AG04450 (cell line): ENCODE measurements around the gene MYL5. TPM values are rescaled to one million over a fixed set of nuclear protein-coding genes. Genes with fewer than 3 reads are reported as not detected.

ENCODE experiments used
- CTCF ChIA-PET: fragments of 300-600, 350-600 bp; formaldehyde crosslinking; extraction: SDS; loops from one replicate; lab custom pipeline; 2022; ENCODE audit warnings: antibody characterized with exemption, inconsistent platforms; lab: Charles Lee
- POLR2A ChIA-PET: fragments of 350-600 bp; formaldehyde crosslinking; extraction: SDS; loops from one replicate; lab custom pipeline; 2021; ENCODE audit warnings: antibody characterized with exemption, inconsistent platforms; lab: Yijun Ruan, JAX
- DNase-seq: peaks from one replicate; pipeline ENCODE4 v3.0.0-alpha.2; 2011; ENCODE audit warnings: low read depth, low spot score
- H3K27ac ChIP-seq: one replicate; pipeline ENCODE4 v1.5.1; 2012; ENCODE audit warnings: low read depth, low read length, control low read depth
- H3K27me3 ChIP-seq: one replicate; pipeline ENCODE4 v1.6.0; 2012; ENCODE audit warnings: low read length; ENCODE audit not compliant: control insufficient read depth, insufficient read depth
- H3K4me3 ChIP-seq: 2 replicates; pipeline ENCODE4 v1.5.1; 2011; ENCODE audit warnings: mild to moderate bottlenecking, low read depth, low read length, control low read depth
- H3K9me3 ChIP-seq: 2 replicates; pipeline ENCODE4 v1.5.1; 2012; ENCODE audit warnings: low read length; ENCODE audit not compliant: control insufficient read depth, insufficient read depth
- CTCF ChIP-seq: IDR thresholded peaks from 2 replicates; pipeline ENCODE4 v1.5.1; 2011; ENCODE audit warnings: low read depth, low read length, control low read depth, inconsistent platforms
- polyA plus RNA-seq: library from polyadenylated mRNA; depleted of rRNA; stranded (reverse); fragments of >200 nt; gene quantifications from 2 replicates; pipeline ENCODE4 v1.2.3, GENCODE V29; 2011

Gene MYL5
- polyA plus RNA-seq, 1 experiment, result 12.3 TPM

GRCh38 chr4:712093-712492 lies 37.8 kb downstream of the MYL5 start:
- H3K27me3 ChIP-seq, result no peaks in the 10 kb centered on the region
- ChIA-PET CTCF (no interaction called here), POLR2A (no interaction called here)
- TF ChIP-seq CTCF, result no peak
- H3K9me3 ChIP-seq, result peaks cover 7% of the 10 kb centered on the region; the same call in 1 of the 2 replicates
- no peak overlapping the region for H3K4me3 ChIP-seq
- H3K27ac ChIP-seq, result no peak overlapping the region
- DNase-seq, result no peak

GRCh38 chr4:712916-713632 lies 38.7 kb downstream of the MYL5 start:
- ChIA-PET POLR2A (no interaction called here), CTCF (interaction anchor here (0.7 kb wide), 1 partner anchor 34 kb away, joined by 3 read pairs; no protein-coding TSS in a partner anchor)
- Histone ChIP-seq H3K9me3 (peaks cover 7% of the 10 kb centered on the region; the same call in 1 of the 2 replicates), H3K4me3 (no peak overlapping the region), H3K27me3 (no peaks in the 10 kb centered on the region), H3K27ac (no peak overlapping the region)
- DNase-seq, result no peak
- TF ChIP-seq CTCF, result no peak

- Histone ChIP-seq H3K4me3 (no peak overlapping the region), H3K27ac (no peak overlapping the region), H3K9me3 (peaks cover 11% of the 10 kb centered on the region; the same call in 1 of the 2 replicates), H3K27me3 (no peaks in the 10 kb centered on the region)
- CTCF ChIA-PET, result interaction anchor here (0.7 kb wide), 1 partner anchor 35 kb away, joined by 3 read pairs; no protein-coding TSS in a partner anchor
- no peak for DNase-seq
- TF ChIP-seq CTCF, result no peak
- POLR2A ChIA-PET, result no interaction called here
Observed at GRCh38 chr4:714087-714486, 39.7 kb downstream of the MYL5 start.

- no peak for TF ChIP-seq CTCF
- CTCF ChIA-PET, result no interaction called here
- no peaks in the 10 kb centered on the region for H3K27me3 ChIP-seq
- H3K9me3 ChIP-seq, result peaks cover 38% of the 10 kb centered on the region
- DNase-seq, result no peak
- no peak overlapping the region for H3K27ac ChIP-seq
- POLR2A ChIA-PET, result no interaction called here
- H3K4me3 ChIP-seq, result no peak overlapping the region
Observed at GRCh38 chr4:717601-718320, 43.4 kb downstream of the MYL5 start.

GRCh38 chr4:718460-718859 lies 44.1 kb downstream of the MYL5 start:
- no peak for TF ChIP-seq CTCF
- ChIA-PET POLR2A (no interaction called here), CTCF (no interaction called here)
- Histone ChIP-seq H3K27ac (no peak overlapping the region), H3K9me3 (peaks cover 38% of the 10 kb centered on the region), H3K4me3 (no peak overlapping the region), H3K27me3 (no peaks in the 10 kb centered on the region)
- no peak for DNase-seq
